Measurements from ENCODE around the gene ADAMTS18.
A peak's percentile ranks its signal among the peaks of the same experiment; 100 is the strongest.

Gene ADAMTS18

GRCh38 chr16:77299395-77299794 is 135.4 kb downstream of the ADAMTS18 start:
- Histone ChIP-seq H3K79me2 (no peaks in the 10 kb centered on the region), H3K27ac (no peak overlapping the region), H3K9ac (no peak overlapping the region), H3K27me3 (ENCODE audit: control insufficient read depth, insufficient read depth, low read length) (no peaks in the 10 kb centered on the region), H3K4me2 (ENCODE audit: low read length) (no peak overlapping the region), H2AFZ (no peak overlapping the region), H3K4me1 (no peaks in the 10 kb centered on the region), H3K9me3 (ENCODE audit: control insufficient read depth, low read length) (no peaks in the 10 kb centered on the region), H3K4me3 (ENCODE audit: low read depth, low read length) (no peak overlapping the region), H3K36me3 (ENCODE audit: control insufficient read depth, insufficient read depth, low read length) (no peaks in the 10 kb centered on the region)
- TF ChIP-seq, protein P1, sequence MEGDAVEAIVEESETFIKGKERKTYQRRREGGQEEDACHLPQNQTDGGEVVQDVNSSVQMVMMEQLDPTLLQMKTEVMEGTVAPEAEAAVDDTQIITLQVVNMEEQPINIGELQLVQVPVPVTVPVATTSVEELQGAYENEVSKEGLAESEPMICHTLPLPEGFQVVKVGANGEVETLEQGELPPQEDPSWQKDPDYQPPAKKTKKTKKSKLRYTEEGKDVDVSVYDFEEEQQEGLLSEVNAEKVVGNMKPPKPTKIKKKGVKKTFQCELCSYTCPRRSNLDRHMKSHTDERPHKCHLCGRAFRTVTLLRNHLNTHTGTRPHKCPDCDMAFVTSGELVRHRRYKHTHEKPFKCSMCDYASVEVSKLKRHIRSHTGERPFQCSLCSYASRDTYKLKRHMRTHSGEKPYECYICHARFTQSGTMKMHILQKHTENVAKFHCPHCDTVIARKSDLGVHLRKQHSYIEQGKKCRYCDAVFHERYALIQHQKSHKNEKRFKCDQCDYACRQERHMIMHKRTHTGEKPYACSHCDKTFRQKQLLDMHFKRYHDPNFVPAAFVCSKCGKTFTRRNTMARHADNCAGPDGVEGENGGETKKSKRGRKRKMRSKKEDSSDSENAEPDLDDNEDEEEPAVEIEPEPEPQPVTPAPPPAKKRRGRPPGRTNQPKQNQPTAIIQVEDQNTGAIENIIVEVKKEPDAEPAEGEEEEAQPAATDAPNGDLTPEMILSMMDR (IDR thresholded peaks at IDR 0.05) = no peak

DNA sequence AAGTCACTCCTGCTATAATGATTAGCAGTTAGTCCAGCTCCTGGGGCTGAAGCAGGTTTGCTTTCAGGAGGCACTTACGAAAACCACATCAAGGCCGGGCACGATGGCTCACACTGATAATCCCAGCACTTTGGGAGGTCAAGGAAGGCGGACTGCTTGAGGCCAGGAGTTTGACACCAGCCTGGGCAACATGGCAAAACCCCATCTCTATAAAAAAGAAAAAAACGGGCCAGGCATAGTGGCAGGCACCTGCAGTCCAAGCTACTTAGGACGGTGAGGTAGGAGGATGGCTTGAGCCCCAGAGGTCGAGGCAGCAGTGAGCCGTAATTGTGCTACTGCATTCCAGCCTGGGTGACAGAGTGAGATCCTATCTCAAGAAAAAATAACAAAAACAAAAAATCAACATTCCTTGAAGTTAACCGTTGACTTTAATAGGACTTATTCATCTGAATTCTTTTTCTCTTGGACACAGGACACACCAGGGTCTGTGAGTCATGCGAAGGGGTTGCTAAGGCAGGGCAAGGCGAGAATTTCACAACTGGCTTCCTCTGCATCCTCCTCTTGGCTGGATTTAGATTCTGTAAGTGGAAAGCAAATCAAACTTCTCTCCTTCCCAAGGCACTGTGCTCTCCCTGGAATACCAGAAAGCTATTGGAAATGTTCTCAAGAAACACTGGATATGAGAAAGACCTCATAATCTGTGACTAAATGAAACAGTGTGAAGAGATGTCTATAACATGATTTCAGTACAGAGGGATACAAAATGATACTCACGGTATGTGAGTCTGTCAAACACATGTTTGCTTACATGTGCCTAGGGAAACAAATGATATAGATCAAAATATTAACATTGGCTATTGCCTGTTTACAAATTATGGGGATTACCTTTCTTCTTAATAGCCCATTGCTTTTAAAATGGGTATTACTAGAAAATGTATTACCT is 136.1 kb downstream of the ADAMTS18 start:
- Histone ChIP-seq H3K4me2 (ENCODE audit: low read length) (no peak overlapping the region), H3K4me3 (ENCODE audit: low read depth, low read length) (no peak overlapping the region), H3K4me1 (no peaks in the 10 kb centered on the region), H3K36me3 (ENCODE audit: control insufficient read depth, insufficient read depth, low read length) (no peaks in the 10 kb centered on the region), H2AFZ (peak overlapping the region; percentile 7), H3K27ac (no peak overlapping the region), H3K9ac (no peak overlapping the region), H3K9me3 (ENCODE audit: control insufficient read depth, low read length) (no peaks in the 10 kb centered on the region), H3K79me2 (no peaks in the 10 kb centered on the region), H3K27me3 (ENCODE audit: control insufficient read depth, insufficient read depth, low read length) (no peaks in the 10 kb centered on the region)
- TF ChIP-seq, protein P1 (IDR thresholded peaks at IDR 0.05) = no peak

DNA sequence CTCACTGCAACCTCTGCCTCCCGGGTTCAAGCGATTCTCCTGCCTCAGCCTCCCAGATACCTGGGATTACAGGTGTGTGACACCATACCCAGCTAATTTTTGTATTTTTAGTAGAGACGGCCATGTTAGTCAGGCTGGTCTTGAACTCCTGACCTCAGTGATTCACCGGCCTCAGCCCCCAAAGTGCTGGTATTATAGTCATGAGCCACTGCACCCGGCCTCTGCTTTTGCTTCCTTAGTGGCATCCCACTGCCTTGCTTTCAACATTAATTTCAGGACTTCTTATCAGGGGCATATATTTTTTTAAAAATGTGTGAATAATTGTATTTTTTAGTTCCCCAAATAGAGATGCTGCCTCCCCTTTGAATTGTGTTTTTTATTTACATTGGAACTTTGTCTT is 136.8 kb downstream of the ADAMTS18 start:
- H3K4me3 ChIP-seq (ENCODE audit: low read depth, low read length) = no peak overlapping the region

DNA sequence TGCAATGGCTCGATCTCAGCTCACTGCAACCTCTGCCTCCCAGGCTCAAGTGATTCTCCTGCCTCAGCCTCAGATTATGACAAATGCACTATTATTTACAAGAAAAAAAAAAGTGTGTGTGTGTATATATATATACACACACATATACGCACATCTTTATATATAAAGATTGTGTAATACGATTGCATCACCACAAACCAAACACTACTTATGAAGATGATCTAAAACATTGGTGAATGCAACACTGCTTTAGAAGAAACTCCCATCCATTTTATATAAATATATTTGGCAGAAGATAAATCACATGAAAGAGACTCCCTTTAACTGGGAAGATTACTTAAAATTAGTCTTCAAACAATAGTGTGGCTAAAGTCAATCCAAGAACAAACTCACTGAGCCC is 138.9 kb downstream of the ADAMTS18 start:
- H3K9ac ChIP-seq = no peak overlapping the region
- TF ChIP-seq, protein P1 (IDR thresholded peaks at IDR 0.05) = no peak
- no peaks in the 10 kb centered on the region for H3K79me2 ChIP-seq
- H3K27ac ChIP-seq = no peak overlapping the region
- H3K4me3 ChIP-seq (ENCODE audit: low read depth, low read length) = no peak overlapping the region
- no peaks in the 10 kb centered on the region for H3K27me3 ChIP-seq (ENCODE audit: control insufficient read depth, insufficient read depth, low read length)
- no peaks in the 10 kb centered on the region for H3K9me3 ChIP-seq (ENCODE audit: control insufficient read depth, low read length)
- no peaks in the 10 kb centered on the region for H3K4me1 ChIP-seq
- H3K36me3 ChIP-seq (ENCODE audit: control insufficient read depth, insufficient read depth, low read length) = no peaks in the 10 kb centered on the region
- no peak overlapping the region for H2AFZ ChIP-seq
- no peak overlapping the region for H3K4me2 ChIP-seq (ENCODE audit: low read length)

More for the DNA sequence above, 136.8 kb downstream of the ADAMTS18 start:
- H3K36me3 ChIP-seq (ENCODE audit: control insufficient read depth, insufficient read depth, low read length) = no peaks in the 10 kb centered on the region
- H2AFZ ChIP-seq = no peak overlapping the region
- no peaks in the 10 kb centered on the region for H3K9me3 ChIP-seq (ENCODE audit: control insufficient read depth, low read length)
- H3K4me1 ChIP-seq = no peaks in the 10 kb centered on the region
- no peak overlapping the region for H3K4me2 ChIP-seq (ENCODE audit: low read length)
- no peaks in the 10 kb centered on the region for H3K27me3 ChIP-seq (ENCODE audit: control insufficient read depth, insufficient read depth, low read length)
- no peak overlapping the region for H3K27ac ChIP-seq
- TF ChIP-seq, protein P1 (IDR thresholded peaks at IDR 0.05) = no peak
- H3K79me2 ChIP-seq = no peaks in the 10 kb centered on the region
- H3K9ac ChIP-seq = no peak overlapping the region
